Measurements from ENCODE around the gene LTB4R.

The LTB4R gene, protein sequence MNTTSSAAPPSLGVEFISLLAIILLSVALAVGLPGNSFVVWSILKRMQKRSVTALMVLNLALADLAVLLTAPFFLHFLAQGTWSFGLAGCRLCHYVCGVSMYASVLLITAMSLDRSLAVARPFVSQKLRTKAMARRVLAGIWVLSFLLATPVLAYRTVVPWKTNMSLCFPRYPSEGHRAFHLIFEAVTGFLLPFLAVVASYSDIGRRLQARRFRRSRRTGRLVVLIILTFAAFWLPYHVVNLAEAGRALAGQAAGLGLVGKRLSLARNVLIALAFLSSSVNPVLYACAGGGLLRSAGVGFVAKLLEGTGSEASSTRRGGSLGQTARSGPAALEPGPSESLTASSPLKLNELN

DNA sequence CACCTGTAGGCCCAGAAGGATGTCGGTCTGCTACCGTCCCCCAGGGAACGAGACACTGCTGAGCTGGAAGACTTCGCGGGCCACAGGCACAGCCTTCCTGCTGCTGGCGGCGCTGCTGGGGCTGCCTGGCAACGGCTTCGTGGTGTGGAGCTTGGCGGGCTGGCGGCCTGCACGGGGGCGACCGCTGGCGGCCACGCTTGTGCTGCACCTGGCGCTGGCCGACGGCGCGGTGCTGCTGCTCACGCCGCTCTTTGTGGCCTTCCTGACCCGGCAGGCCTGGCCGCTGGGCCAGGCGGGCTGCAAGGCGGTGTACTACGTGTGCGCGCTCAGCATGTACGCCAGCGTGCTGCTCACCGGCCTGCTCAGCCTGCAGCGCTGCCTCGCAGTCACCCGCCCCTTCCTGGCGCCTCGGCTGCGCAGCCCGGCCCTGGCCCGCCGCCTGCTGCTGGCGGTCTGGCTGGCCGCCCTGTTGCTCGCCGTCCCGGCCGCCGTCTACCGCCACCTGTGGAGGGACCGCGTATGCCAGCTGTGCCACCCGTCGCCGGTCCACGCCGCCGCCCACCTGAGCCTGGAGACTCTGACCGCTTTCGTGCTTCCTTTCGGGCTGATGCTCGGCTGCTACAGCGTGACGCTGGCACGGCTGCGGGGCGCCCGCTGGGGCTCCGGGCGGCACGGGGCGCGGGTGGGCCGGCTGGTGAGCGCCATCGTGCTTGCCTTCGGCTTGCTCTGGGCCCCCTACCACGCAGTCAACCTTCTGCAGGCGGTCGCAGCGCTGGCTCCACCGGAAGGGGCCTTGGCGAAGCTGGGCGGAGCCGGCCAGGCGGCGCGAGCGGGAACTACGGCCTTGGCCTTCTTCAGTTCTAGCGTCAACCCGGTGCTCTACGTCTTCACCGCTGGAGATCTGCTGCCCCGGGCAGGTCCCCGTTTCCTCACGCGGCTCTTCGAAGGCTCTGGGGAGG is at the start of gene LTB4R:
TSS of gene LTB4R (plus strand) at position 857 of the 959 bp plus-strand sequence. CDS start 4,150 bp downstream, outside the sequence.
- DNase-seq: no peak

DNA sequence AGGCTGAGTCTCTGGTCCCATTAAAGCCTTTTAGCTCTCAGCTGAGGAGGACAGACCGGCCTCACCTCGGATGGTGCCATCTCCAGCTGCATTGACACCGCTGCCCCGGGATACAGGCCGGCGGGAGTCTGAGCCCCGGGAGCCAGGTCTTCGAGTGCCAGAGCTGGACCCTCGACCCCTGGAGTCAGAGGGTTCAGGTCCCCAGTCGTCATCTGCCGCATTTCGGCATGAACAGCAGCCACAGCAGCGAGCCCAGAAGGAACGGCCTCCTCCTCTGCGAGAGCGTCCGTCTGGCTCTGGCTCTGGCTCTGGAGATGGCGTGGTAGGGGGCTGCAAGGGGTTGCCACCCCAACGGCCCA is 49.4 kb upstream of the LTB4R start:
- DNase-seq: no peak

DNA sequence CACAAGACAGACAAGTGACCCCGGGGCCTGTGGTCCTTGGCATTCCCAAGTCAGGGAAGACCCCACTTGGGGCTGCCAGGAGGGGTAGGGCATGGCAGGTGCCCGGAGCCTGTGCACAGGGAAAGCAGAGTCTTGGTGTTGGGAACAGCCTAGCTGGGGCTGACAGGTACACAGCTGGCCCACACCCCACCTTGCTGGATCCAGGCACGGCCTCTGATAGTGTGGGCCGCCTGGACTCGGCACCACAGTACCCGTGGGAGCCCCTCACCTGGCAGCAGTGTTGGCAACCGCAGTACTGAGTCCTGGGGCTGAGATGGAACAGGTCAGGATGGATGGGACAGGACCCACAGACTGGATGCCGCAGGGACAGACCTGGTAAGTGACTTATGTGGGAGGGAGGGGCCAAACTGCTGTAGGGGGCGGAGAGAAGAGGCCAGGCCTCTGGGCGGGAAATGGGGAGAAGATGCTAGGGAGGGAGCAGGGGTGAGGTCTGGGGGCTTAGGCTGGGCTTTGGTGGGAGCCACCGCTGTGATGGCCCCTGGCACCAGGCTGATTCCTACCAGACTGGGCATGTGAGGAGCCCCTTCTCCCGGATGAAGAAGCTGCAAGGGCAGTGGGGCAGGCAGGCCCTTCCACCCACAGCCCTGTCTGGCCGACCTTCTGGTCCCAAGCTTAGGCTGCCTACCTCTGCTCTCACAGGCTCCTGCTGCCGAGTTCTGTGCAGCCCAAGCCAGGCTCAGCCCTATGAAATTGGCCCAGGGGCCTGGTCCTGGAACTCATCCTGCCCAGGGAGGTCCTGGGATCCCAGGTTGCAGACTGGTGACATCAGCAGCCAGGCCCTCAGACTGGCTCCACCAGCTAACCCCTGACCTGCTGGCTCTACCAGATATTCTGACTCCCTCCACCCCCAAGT is 48.2 kb upstream of the LTB4R start, which contains the start of gene TGM1:
TSS of gene TGM1 (minus strand) at position 357 of the 913 bp plus-strand sequence. CDS start 825 bp downstream, outside the sequence.
- DNase-seq: no peak

DNA sequence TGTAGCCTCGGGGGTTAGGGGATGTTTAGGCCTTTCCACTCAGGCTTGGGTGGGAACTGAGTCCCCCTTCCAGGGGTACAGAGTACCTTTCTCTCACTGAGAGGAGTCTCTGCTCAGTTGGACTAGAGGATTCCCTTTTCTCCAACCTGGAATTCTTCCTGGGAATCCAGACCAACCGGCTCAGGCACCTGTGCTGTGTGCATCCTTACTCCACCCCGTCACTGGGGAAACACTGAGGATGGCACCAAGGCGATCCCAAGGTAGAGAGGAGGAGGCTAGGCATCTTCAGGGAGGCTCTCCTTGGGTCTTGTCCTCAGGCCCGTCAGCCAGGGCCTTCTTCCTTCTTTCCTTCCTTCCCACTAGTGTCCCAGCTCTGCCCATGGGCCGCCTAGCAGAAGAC is 47.5 kb upstream of the LTB4R start:
- DNase-seq: no peak

DNA sequence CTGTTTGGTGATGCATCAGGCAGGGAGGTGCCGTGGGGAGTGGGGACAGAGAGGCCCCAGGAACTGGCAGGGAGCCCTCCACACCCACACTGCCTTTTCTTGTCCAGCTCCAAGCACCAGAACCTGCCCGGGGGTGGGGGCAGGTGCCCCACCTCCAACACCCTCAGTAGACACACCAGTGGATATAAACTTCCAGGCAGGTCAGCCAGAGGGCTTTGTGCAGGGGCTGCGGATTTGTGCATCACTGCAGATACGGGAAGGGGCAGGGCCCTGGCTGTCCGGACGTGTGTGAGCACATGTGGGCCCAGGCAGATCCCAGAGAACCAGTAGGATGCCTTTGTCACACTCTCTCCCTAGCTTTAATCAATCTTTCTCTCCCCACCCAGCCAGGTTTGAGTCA is 47.0 kb upstream of the LTB4R start:
- no peak for DNase-seq

DNA sequence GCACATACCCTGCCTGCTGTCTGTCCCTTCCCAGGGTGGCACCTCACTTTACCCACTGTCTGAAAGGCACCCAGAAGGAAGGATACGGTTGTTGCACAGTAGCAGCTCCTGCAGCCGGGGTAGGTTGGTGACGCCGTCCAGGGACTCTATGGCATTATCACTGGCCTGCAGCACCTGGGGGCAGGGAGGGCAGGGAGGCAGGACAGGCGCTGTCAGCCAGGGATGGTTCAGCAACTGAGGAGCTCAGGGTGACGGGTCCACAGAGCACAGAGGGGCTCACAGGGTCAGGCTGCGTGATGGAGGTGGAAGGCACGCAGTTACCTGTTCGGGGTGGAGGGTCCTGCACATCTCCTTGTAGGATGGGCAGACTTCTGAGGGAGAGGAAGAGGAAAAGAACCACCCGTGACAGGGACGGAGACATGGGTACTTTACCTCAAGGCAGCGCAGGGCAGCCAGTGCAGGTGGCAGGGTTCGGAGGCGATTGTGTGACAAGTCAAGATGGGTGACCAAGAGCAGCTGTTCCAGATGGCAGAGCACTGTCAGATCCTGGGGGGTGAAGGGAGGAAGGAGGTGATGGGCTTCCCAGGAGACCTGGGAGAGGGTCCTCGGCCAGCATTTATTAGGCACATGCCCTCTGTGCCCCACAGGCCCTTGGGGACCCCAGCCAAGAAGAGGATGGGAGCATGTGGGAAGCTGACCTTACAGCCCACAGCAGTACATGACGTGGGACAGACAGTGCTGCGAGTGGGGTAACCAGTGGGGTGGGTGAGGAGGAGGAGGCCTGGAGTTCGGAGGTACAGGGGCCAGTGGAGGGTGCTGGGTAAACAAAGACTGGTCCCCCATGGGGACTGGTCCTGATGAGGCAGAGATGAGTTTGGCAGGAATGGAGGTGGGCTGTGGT is 44.7 kb upstream of the LTB4R start:
- no peak for DNase-seq

DNA sequence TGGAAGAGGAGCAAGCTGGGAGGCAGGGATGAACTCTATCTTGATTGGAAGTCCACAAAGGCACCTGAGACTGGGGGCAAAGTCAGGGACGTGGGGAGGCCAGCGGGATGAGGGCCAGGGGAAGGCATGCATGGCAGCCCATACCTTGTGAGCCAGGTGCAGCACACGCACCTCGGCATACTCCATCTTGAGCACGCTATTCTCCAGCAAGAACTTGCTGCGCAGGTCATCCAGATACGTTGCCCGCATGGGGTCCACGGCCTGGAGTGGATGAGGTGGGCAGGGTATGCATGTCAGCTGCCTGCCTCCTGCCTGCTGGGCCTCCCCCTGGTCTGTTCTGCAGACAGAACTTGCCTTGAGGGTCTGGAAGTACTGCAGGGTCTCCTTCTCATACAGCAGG is 43.8 kb upstream of the LTB4R start:
- no peak for DNase-seq

DNA sequence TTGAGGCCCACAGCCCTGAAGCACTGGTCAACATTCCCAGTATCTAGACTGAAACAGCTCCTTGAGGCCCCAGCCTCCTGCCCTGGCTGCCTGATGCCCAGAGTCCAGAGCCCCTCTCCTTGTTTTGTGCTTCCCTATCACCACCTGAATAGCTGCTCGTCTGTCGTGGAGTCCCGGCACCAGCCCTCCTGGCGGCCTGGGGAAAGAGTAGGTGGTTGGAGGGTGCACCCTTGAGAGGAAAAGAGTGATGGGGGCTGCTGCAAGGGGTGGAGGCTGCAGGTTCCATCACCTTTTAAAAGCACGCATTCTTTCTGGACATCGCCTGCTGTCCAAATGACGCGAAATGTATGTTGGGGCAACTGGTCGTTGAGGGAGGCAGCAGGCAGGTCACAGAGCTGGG is 43.1 kb upstream of the LTB4R start:
- no peak for DNase-seq

DNA sequence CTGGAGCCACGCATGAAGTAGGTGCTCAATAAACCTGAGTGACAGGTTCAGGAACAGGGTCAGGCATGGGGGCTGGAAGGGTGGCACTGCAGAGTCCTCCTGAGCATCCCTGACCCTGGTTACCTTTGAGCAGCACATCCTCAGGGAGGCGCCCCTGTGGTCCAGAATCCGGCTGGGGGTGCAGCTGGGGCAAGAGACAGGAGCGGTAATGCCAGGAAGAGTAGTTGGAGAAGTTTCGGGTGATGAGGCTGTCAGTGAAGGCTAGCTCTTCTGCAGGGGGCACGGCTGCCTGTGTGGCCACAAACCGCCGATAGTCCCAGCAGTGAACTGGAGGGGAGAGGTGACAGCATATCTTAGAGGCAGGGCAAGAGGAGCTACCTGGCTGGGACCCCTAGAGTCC is 41.9 kb upstream of the LTB4R start:
- no peak for DNase-seq

DNA sequence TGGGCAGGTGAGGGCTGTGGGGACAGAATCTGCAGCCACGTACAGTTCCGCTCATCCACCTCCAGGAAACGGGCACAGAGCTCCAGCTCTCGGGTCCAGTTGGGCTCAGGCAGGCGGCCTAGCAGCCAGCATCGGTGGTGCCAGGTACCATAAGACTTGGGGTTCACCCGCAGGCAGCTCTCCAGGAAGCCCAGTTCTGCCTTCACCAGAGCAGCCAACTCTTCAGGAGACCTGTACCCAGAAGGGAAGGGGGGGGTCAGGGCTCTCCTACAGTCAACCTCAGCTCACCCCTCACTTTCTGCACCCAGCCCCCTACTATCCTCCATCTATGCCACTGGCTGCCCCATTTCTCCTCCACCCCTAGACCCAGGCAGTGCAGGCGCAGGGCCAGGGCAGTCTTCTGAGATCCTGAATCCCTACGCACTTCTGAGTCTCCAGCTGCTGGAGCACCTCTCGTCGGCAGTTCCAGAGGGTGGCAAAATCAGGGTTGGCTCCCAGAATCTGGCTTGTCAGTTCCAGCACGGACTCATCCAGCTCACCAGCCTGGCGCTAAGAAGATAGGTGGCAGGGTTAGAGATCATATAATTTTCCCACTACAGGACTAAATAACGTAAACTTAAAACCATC is 41.3 kb upstream of the LTB4R start:
- no peak for DNase-seq

DNA sequence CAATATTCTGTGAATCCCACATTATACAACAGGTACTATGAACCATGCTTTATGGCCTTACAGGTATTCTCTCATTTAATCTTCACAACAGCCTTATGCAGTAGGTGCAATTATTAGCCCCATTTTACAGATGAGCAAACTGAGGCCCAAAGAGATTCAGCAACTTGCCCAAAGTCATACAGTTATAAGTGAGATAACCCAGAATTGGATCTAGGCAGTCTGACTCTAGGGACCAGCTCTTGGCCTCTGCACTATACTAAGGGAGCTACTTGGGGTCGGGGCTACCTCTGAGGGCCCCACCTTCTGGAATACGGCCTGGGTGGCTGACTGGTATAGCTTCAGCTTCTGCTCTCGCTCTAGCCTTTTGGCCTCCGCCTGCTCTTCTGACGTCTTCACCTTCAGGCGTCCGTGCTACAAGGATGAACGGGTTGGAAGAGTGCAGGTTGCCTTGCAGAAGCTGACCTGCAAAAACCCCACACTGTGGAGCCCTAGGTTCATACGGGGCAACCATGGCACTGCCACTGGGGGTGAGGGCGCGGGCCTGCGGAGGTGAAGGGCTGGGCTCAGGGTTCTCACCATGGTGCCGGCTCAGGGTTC is 40.7 kb upstream of the LTB4R start:
- DNase-seq: peak; percentile 57

DNA sequence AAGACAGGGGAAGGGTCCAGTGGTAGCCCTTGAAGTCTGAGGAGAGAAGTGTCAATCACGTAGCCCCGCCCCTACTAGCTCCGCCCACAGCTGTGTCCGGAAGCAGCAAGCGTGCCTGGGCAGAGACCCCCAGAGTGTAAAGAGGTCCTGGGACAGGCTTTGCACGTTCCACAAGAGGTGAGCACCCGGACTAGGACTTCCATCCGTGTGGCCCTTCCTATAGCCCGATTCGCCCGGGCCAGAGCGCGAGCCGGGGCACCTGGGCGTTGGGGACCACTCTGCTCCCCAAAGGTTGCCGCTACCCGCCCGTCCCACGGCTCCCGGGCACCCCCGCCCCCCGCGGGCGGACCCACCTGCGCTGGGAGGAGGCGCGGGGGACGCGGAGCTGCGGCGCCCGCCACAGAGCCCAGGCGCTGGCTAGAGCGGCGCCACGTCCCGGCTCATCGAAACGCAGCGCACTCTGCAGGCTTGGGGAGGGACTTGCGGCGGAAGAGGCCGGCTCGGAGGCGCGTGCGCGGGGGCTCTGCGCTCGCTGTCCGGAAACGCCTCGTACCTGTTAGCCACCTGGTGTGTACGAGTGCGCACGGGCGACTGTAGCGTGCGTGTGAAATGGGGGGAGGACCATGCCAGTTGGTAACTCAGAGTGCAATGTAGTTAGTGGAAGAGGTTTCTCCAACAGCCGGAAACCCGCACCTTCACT is 40.0 kb upstream of the LTB4R start, which contains the start of gene RABGGTA:
TSS of gene RABGGTA (minus strand) at position 464 of the 700 bp plus-strand sequence. CDS start 482 bp downstream, outside the sequence.
- DNase-seq: peak; percentile 96

DNA sequence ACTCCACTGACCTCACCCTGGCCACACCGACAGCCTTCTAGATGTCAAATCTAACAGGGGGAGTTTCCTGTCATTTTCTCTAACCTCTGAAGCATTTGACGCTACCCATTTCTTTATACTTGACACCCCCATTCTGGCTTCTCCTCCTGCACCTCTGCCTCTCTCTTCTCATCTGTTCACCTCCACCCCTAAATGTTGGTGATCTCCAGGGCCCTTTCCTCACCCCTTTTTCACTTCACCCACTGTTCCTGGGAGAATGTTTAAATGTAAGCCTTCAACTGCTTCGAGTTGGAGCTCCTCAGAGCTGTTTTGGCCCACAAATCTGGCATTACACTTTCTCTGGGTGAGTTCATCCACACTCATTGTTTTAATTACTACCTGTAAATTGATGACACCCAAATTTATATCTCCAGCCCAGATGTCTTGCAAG is 39.5 kb upstream of the LTB4R start:
- no peak for DNase-seq

DNA sequence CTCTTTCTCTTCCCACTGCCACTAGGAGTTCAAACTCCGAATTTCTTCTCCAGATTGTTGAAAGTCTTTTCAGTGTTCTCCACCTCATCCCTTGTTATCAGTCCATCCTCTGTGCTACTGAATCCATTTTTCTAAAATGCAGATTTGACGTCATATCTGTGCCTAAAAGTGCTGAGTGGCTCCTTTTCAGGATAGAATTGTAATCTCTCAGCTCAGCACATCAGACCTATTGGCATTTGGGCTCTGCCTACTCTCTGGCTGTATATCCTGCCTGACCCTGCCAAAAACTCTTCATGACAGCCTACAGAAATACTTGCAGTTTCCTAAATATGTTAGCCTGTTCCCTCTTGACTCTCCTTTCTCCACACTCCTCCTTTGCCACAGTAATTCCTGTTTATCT is 38.8 kb upstream of the LTB4R start:
- DNase-seq: no peak

DNA sequence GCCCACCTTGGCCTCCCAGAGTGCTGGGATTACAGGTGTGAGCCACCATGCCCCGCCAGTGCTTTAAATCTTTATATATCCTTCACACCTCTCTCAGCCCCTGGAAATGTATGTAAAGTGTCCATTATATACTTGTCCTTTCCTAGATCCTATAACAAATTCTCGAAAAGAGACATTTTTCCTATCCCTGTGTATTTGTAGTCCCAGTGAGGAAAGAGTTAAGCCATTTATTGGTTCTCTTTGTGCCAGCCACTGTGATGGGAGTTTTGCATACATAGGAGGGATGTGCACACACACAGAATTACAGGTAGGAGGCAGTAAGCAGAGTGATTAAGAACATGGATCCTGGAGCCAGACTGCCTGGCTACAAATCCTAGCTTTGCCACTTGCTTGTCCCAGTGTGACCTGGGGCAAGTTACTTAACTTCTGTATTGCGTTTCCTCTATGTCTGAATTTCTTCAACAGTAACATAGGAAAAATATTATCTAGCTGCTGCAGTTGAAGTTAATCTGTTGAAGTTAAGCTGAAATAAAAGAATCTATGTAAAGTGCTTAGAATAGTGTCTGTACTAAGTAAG is 37.8 kb upstream of the LTB4R start:
- peak; percentile 10 for DNase-seq

DNA sequence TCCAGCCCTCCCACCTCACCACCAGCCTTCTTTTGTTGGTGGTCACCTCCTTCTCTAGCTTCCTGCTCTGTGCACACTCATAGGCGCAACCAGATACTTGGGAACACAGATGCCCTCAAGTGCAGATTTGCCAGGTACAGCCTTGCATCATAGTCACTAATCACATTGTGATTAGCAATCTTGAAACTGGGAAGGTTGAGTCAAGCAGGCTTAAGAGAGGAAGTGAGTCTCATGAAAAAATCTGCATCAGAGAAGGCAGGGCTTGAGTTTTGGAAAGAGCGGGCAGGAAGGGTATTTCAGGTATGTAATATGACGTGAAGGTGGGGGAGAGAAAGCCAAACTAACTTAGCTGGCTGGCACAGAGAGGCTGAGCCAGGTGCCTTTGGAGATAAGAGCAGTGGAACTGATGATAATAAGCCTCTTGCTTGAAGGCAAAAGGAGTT is 37.2 kb upstream of the LTB4R start:
- DNase-seq: no peak

DNA sequence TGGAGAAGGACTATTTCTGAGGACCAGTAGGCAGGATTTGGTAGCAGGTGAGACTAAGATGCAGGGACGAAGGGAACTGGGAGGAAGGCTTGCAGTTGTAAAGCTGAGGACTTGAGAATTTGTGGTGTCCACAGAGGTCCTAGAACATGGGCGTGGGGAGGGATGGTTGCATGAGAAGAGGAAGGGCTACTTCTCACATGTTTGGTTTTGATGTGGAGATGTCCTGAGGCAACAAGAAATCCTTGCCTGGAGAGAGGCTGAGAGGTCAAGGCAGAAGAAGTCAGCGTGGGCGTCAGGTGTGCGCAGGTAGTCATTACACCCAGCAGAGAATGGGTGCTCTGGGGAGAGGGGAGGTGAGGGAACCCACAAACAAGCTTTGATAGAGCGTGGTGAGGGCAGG is 34.2 kb upstream of the LTB4R start:
- DNase-seq: no peak

DNA sequence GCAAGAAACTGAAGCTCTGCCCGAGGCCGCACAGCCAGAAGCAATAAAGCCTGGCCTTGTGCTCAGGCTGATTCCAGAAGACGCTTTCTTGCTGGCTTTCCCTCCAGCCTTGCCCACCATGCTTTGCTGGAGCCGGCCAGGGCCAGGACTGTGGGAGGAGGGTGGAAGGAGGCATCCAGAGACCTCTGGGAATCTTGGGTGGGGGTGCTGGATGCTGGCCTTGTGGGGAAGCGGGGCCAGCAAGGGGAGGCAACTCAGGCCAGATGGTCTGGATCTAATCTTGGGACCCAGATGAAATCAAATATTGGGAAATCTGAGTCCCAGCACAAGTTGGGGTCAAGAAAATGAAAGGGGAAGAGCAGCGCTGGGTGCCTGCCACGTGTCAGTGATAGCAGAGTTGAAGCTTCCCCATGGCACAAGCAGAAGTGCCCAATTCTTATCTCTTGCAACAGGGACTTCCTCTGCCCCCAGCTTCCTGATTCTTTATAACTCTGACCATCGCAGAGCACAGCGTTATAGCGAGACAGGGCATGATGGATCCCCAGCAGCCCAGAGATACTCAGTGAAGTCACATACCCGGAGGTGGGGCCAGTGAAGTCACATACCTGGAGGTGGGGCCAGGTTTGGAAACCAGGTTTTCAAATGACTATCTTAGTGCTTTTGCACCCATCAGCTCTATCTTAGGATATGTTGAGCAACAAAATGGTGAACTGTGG is 33.5 kb upstream of the LTB4R start:
- DNase-seq: no peak

DNA sequence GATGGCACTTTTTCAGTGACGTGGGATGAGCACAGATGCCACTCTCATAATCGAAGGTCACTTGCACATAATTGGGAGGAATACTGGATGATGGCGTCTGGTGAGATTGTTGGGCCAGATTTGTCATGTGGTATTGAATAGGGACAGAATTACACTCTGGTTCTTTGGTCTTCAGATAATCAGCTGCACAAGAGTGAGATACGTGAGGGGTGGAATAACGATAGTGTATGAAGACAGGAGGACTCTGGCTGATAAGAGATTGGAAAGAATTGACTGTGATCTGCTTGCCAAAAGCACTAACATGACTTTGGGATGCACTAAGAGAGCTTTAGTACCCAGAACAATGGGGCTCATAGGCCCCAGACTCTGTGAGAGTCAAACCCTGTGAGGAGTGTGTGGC is 32.9 kb upstream of the LTB4R start:
- no peak for DNase-seq
